GM12878 (cell line): ENCODE results near the gene ODC1. TPM values are rescaled to one million over a fixed set of nuclear protein-coding genes. Genes with fewer than 3 reads are reported as not detected.

Source experiments
- EGR1 ChIP-seq, 2 experiments: IDR thresholded peaks; 1 replicate in 1 of 2; 2 replicates in 1 of 2; pipeline ENCODE4 v1.6.1; 2011 to 2012; ENCODE audit warnings: low read depth in 2 of 2, low read length in 2 of 2, borderline replicate concordance in 1 of 2, mild to moderate bottlenecking in 1 of 2, moderate library complexity in 1 of 2
- EP300 ChIP-seq, 2 experiments: fragments of 150-350 bp in 1 of 2; IDR thresholded peaks; 2 replicates each; pipeline ENCODE4 v1.6.1; 2011 to 2012; ENCODE audit warnings: low read depth in 2 of 2, low read length in 2 of 2, borderline replicate concordance in 1 of 2, improper control_type of control experiment in 1 of 2, inconsistent platforms in 1 of 2; ENCODE audit not compliant: control insufficient read depth in 1 of 2
- LARP7 ChIP-seq: fragments of 450-650 bp; IDR thresholded peaks from 2 replicates; pipeline ENCODE4 v1.6.1; 2017; ENCODE audit warnings: mild to moderate bottlenecking
- MTA3 ChIP-seq: IDR thresholded peaks from 2 replicates; pipeline ENCODE4 v1.6.1; 2012; ENCODE audit warnings: low read length, inconsistent platforms, borderline replicate concordance
- POLR2A ChIP-seq: IDR thresholded peaks from 2 replicates; pipeline ENCODE4 v1.6.1; 2011; ENCODE audit warnings: low read depth, mild to moderate bottlenecking, low read length
- RELA ChIP-seq: fragments of 450-650 bp; IDR thresholded peaks from 2 replicates; pipeline ENCODE4 v1.8.0; 2014; ENCODE audit warnings: borderline replicate concordance; ENCODE audit not compliant: partially characterized antibody
- SP1 ChIP-seq: IDR thresholded peaks from one replicate; pipeline ENCODE4 v1.6.1; 2011; ENCODE audit warnings: low read depth, low read length
- YY1 ChIP-seq: IDR thresholded peaks from 2 replicates; pipeline ENCODE4 v1.6.1; 2011; ENCODE audit warnings: low read depth, mild to moderate bottlenecking, low read length
- polyA plus RNA-seq, 11 experiments: library from polyadenylated mRNA; depleted of rRNA in 4 of 11; unstranded in 6 of 11; stranded (reverse) in 5 of 11; fragments of >200 nt; fragmentation: Nextera tagmentation in 4 of 11; fragmentation: Illumina TruSeq in 1 of 11; extraction: Ambion mirVana in 4 of 11; extraction: Trizol in 1 of 11; gene quantifications; 1 replicate in 1 of 11; 2 replicates in 10 of 11; pipeline versions ENCODE4 v1.2.1 to v1.2.3, GENCODE V29; 2011 to 2016; ENCODE audit warnings: inconsistent platforms in 2 of 11, missing spikeins in 2 of 11, low read depth in 1 of 11
- total RNA-seq, 4 experiments: library from RNA; depleted of rRNA in 3 of 4; stranded (reverse); fragments of >200 nt in 3 of 4; fragmentation: Illumina TruSeq in 1 of 4; extraction: Trizol in 1 of 4; gene quantifications; 2 replicates each; pipeline versions ENCODE4 v1.2.1 to v1.2.3, GENCODE V29; 2013 to 2021
- TF ChIP-seq, protein P1 (sequence below): fragments of 450-650 bp; formaldehyde crosslinking; IDR thresholded peaks from 2 replicates; pipeline ENCODE4 v1.4.0; 2022; ENCODE audit warnings: mild to moderate bottlenecking, moderate library complexity
- TF ChIP-seq, protein P2 (sequence below): IDR thresholded peaks from 2 replicates; pipeline ENCODE4 v1.6.1; 2011; ENCODE audit warnings: borderline replicate concordance, low read depth, mild to moderate bottlenecking, moderate library complexity, mixed read lengths, low read length; ENCODE audit not compliant: insufficient read depth; ENCODE audit errors: extremely low read length
- TF ChIP-seq, protein P3 (sequence below): fragments of 450-650 bp; conservative IDR thresholded peaks from 2 replicates; pipeline ENCODE4 v1.6.1; 2017; ENCODE audit warnings: mild to moderate bottlenecking, moderate library complexity
- TF ChIP-seq, protein P4 (sequence below): fragments of 450-650 bp; IDR thresholded peaks from 2 replicates; pipeline ENCODE4 v1.6.1; 2017; ENCODE audit warnings: mild to moderate bottlenecking, moderate library complexity

Gene ODC1
- total and polyA plus RNA-seq, 10 of the 15 experiments (the other 5 are each of a cell fraction or from before 2014, with no cell fraction given): 68.5 to 441 (median 340) TPM

DNA sequence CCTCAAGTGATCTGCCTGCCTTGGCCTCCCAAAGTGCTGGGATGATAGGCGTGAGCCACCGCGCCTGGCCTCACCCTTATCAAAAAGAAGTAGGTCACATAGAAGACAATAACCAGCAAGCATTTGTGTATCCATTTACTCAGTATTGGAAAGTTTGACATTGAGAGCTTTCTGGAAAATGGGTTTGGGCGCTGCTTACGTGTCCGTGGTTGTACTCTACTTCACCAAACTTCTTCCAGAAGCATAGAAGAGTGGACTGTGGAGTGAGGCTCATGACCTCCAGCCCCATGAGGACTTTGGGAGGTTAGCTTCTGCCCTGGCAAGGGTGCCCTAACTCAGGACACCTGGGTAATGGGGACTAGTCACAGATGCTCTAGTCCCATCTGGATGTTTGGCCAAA, 3.7 kb upstream of the ODC1 start (continued):
- TF ChIP-seq, protein P1, sequence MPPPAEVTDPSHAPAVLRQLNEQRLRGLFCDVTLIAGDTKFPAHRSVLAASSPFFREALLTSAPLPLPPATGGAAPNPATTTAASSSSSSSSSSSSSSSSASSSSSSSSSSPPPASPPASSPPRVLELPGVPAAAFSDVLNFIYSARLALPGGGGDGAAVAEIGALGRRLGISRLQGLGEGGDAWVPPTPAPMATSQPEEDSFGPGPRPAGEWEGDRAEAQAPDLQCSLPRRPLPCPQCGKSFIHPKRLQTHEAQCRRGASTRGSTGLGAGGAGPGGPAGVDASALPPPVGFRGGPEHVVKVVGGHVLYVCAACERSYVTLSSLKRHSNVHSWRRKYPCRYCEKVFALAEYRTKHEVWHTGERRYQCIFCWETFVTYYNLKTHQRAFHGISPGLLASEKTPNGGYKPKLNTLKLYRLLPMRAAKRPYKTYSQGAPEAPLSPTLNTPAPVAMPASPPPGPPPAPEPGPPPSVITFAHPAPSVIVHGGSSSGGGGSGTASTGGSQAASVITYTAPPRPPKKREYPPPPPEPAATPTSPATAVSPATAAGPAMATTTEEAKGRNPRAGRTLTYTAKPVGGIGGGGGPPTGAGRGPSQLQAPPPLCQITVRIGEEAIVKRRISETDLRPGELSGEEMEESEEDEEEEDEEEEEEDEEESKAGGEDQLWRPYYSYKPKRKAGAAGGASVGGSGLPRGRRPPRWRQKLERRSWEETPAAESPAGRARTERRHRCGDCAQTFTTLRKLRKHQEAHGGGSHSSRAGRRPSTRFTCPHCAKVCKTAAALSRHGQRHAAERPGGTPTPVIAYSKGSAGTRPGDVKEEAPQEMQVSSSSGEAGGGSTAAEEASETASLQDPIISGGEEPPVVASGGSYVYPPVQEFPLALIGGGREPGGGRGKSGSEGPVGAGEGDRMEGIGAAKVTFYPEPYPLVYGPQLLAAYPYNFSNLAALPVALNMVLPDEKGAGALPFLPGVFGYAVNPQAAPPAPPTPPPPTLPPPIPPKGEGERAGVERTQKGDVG (CRISPR knock-in tag): no peak
- no peak for TF ChIP-seq YY1
- TF ChIP-seq, protein P2, sequence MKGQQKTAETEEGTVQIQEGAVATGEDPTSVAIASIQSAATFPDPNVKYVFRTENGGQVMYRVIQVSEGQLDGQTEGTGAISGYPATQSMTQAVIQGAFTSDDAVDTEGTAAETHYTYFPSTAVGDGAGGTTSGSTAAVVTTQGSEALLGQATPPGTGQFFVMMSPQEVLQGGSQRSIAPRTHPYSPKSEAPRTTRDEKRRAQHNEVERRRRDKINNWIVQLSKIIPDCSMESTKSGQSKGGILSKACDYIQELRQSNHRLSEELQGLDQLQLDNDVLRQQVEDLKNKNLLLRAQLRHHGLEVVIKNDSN: no peak
- no peak for TF ChIP-seq RELA
- TF ChIP-seq SP1: no peak
- TF ChIP-seq EP300 (IDR thresholded peaks at IDR 0.05; ENCODE audit: borderline replicate concordance in 1 of 2, control insufficient read depth in 1 of 2, low read depth in 2 of 2, low read length in 2 of 2): no peak
- TF ChIP-seq, protein P3, sequence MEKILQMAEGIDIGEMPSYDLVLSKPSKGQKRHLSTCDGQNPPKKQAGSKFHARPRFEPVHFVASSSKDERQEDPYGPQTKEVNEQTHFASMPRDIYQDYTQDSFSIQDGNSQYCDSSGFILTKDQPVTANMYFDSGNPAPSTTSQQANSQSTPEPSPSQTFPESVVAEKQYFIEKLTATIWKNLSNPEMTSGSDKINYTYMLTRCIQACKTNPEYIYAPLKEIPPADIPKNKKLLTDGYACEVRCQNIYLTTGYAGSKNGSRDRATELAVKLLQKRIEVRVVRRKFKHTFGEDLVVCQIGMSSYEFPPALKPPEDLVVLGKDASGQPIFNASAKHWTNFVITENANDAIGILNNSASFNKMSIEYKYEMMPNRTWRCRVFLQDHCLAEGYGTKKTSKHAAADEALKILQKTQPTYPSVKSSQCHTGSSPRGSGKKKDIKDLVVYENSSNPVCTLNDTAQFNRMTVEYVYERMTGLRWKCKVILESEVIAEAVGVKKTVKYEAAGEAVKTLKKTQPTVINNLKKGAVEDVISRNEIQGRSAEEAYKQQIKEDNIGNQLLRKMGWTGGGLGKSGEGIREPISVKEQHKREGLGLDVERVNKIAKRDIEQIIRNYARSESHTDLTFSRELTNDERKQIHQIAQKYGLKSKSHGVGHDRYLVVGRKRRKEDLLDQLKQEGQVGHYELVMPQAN: no peak
- TF ChIP-seq POLR2A: no peak
- no peak for TF ChIP-seq LARP7
- TF ChIP-seq EGR1 (IDR thresholded peaks at IDR 0.05; ENCODE audit: borderline replicate concordance in 1 of 2, low read depth in 2 of 2, low read length in 2 of 2): no peak
- TF ChIP-seq MTA3: no peak
- TF ChIP-seq, protein P4, sequence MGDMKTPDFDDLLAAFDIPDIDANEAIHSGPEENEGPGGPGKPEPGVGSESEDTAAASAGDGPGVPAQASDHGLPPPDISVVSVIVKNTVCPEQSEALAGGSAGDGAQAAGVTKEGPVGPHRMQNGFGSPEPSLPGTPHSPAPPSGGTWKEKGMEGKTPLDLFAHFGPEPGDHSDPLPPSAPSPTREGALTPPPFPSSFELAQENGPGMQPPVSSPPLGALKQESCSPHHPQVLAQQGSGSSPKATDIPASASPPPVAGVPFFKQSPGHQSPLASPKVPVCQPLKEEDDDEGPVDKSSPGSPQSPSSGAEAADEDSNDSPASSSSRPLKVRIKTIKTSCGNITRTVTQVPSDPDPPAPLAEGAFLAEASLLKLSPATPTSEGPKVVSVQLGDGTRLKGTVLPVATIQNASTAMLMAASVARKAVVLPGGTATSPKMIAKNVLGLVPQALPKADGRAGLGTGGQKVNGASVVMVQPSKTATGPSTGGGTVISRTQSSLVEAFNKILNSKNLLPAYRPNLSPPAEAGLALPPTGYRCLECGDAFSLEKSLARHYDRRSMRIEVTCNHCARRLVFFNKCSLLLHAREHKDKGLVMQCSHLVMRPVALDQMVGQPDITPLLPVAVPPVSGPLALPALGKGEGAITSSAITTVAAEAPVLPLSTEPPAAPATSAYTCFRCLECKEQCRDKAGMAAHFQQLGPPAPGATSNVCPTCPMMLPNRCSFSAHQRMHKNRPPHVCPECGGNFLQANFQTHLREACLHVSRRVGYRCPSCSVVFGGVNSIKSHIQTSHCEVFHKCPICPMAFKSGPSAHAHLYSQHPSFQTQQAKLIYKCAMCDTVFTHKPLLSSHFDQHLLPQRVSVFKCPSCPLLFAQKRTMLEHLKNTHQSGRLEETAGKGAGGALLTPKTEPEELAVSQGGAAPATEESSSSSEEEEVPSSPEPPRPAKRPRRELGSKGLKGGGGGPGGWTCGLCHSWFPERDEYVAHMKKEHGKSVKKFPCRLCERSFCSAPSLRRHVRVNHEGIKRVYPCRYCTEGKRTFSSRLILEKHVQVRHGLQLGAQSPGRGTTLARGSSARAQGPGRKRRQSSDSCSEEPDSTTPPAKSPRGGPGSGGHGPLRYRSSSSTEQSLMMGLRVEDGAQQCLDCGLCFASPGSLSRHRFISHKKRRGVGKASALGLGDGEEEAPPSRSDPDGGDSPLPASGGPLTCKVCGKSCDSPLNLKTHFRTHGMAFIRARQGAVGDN: no peak
